ENCODE data around the gene ADSS1.
"Not testable (repeated sequence)": the region's sequence is repeated elsewhere in the genome, so short reads cannot be mapped to it uniquely, and the experiment has no call there.

ADSS1 gene

GRCh38 chr14:104747876-104748275 is 23.8 kb downstream of the ADSS1 start:
- Histone ChIP-seq H3K4me1 (ENCODE audit: insufficient read depth, low read length, severe bottlenecking) (peaks cover 5% of the 10 kb centered on the region), H4K20me1 (ENCODE audit: insufficient read depth, low read length) (no peaks in the 10 kb centered on the region), H2AFZ (ENCODE audit: low read length) (no peak overlapping the region), H3K27ac (ENCODE audit: low read depth, low read length, poor library complexity, severe bottlenecking) (no peak overlapping the region), H3K4me3 (ENCODE audit: low read depth, low read length, poor library complexity, severe bottlenecking) (no peak overlapping the region), H3F3A (ENCODE audit: insufficient read depth, low read length) (no peaks in the 10 kb centered on the region), H3K27me3 (ENCODE audit: insufficient read depth, low read length) (peaks cover 6% of the 10 kb centered on the region; the same call in 1 of the 2 replicates), H3K9me3 (ENCODE audit: low read length) (peaks cover 7% of the 10 kb centered on the region; the same call in 1 of the 2 replicates), H3K9ac (ENCODE audit: low read length) (no peak overlapping the region), H3K4me2 (ENCODE audit: low read length) (no peak overlapping the region), H3K9me2 (ENCODE audit: low read depth, low read length) (no peaks in the 10 kb centered on the region), H3K36me3 (ENCODE audit: insufficient read depth, low read length) (no peaks in the 10 kb centered on the region; the same call in 1 of the 2 replicates), H3K79me2 (ENCODE audit: insufficient read depth, low read length) (no peaks in the 10 kb centered on the region)
- TF ChIP-seq CTCF (IDR thresholded peaks at IDR 0.05; ENCODE audit: low read length) = no peak
- no peak for TF ChIP-seq EZH2 (IDR thresholded peaks at IDR 0.05; ENCODE audit: borderline replicate concordance, low read length)

GRCh38 chr14:104749111-104749649 is 25.2 kb downstream of the ADSS1 start:
- TF ChIP-seq EZH2 (IDR thresholded peaks at IDR 0.05; ENCODE audit: borderline replicate concordance, low read length) = no peak
- Histone ChIP-seq H3K9me3 (ENCODE audit: low read length) (peaks cover 7% of the 10 kb centered on the region; the same call in 1 of the 2 replicates), H3K27me3 (ENCODE audit: insufficient read depth, low read length) (peaks cover 6% of the 10 kb centered on the region; the same call in 1 of the 2 replicates), H3K36me3 (ENCODE audit: insufficient read depth, low read length) (no peaks in the 10 kb centered on the region; the same call in 1 of the 2 replicates), H3K4me3 (ENCODE audit: low read depth, low read length, poor library complexity, severe bottlenecking) (no peak overlapping the region), H3K9me2 (ENCODE audit: low read depth, low read length) (no peaks in the 10 kb centered on the region), H3K4me1 (ENCODE audit: insufficient read depth, low read length, severe bottlenecking) (peaks cover 12% of the 10 kb centered on the region), H4K20me1 (ENCODE audit: insufficient read depth, low read length) (no peaks in the 10 kb centered on the region), H3K9ac (ENCODE audit: low read length) (no peak overlapping the region), H3K4me2 (ENCODE audit: low read length) (no peak overlapping the region), H3F3A (ENCODE audit: insufficient read depth, low read length) (no peaks in the 10 kb centered on the region), H3K27ac (ENCODE audit: low read depth, low read length, poor library complexity, severe bottlenecking) (no peak overlapping the region), H3K79me2 (ENCODE audit: insufficient read depth, low read length) (peaks cover 11% of the 10 kb centered on the region; the same call in 1 of the 2 replicates), H2AFZ (ENCODE audit: low read length) (no peak overlapping the region)

GRCh38 chr14:104750056-104750752 is 26.2 kb downstream of the ADSS1 start:
- TF ChIP-seq EZH2 (IDR thresholded peaks at IDR 0.05; ENCODE audit: borderline replicate concordance, low read length) (no peak), CTCF (IDR thresholded peaks at IDR 0.05; ENCODE audit: low read length) (no peak)
- Histone ChIP-seq H3K27ac (ENCODE audit: low read depth, low read length, poor library complexity, severe bottlenecking) (no peak overlapping the region), H3K4me2 (ENCODE audit: low read length) (no peak overlapping the region)

GRCh38 chr14:104750753-104751057 is 26.7 kb downstream of the ADSS1 start:
- not testable (repeated sequence) for H2AFZ ChIP-seq (ENCODE audit: low read length); H4K20me1 ChIP-seq (ENCODE audit: insufficient read depth, low read length); H3K27me3 ChIP-seq (ENCODE audit: insufficient read depth, low read length); H3K9me2 ChIP-seq (ENCODE audit: low read depth, low read length); H3K9me3 ChIP-seq (ENCODE audit: low read length); H3K4me2 ChIP-seq (ENCODE audit: low read length); H3K27ac ChIP-seq (ENCODE audit: low read depth, low read length, poor library complexity, severe bottlenecking); H3K4me3 ChIP-seq (ENCODE audit: low read depth, low read length, poor library complexity, severe bottlenecking); H3F3A ChIP-seq (ENCODE audit: insufficient read depth, low read length); H3K9ac ChIP-seq (ENCODE audit: low read length)
- H3K4me1 ChIP-seq (ENCODE audit: insufficient read depth, low read length, severe bottlenecking) = peaks cover 28% of the 10 kb centered on the region
- peaks cover 21% of the 10 kb centered on the region for H3K79me2 ChIP-seq (ENCODE audit: insufficient read depth, low read length)
- H3K36me3 ChIP-seq (ENCODE audit: insufficient read depth, low read length) = peaks cover 13% of the 10 kb centered on the region

More at GRCh38 chr14:104750056-104750752, 26.2 kb downstream of the ADSS1 start:
- H3K4me1 ChIP-seq (ENCODE audit: insufficient read depth, low read length, severe bottlenecking) = peaks cover 23% of the 10 kb centered on the region
- no peak overlapping the region for H3K9ac ChIP-seq (ENCODE audit: low read length)
- H3K27me3 ChIP-seq (ENCODE audit: insufficient read depth, low read length) = peaks cover 6% of the 10 kb centered on the region; the same call in 1 of the 2 replicates
- peaks cover 7% of the 10 kb centered on the region; the same call in 1 of the 2 replicates for H3K9me3 ChIP-seq (ENCODE audit: low read length)
- no peak overlapping the region for H2AFZ ChIP-seq (ENCODE audit: low read length)
- no peaks in the 10 kb centered on the region for H4K20me1 ChIP-seq (ENCODE audit: insufficient read depth, low read length)
- H3K36me3 ChIP-seq (ENCODE audit: insufficient read depth, low read length) = peaks cover 8% of the 10 kb centered on the region
- no peaks in the 10 kb centered on the region for H3F3A ChIP-seq (ENCODE audit: insufficient read depth, low read length)
- H3K4me3 ChIP-seq (ENCODE audit: low read depth, low read length, poor library complexity, severe bottlenecking) = no peak overlapping the region
- H3K79me2 ChIP-seq (ENCODE audit: insufficient read depth, low read length) = peaks cover 21% of the 10 kb centered on the region
- H3K9me2 ChIP-seq (ENCODE audit: low read depth, low read length) = no peaks in the 10 kb centered on the region
